COLO668 (cell line): ENCODE measurements around the gene SSC5D.

Experiments used
- DNase-seq: peaks from one replicate; lab custom pipeline; 2025; ENCODE audit not compliant: unreplicated experiment; lab: John Stamatoyannopoulos, UW

Gene SSC5D

DNA sequence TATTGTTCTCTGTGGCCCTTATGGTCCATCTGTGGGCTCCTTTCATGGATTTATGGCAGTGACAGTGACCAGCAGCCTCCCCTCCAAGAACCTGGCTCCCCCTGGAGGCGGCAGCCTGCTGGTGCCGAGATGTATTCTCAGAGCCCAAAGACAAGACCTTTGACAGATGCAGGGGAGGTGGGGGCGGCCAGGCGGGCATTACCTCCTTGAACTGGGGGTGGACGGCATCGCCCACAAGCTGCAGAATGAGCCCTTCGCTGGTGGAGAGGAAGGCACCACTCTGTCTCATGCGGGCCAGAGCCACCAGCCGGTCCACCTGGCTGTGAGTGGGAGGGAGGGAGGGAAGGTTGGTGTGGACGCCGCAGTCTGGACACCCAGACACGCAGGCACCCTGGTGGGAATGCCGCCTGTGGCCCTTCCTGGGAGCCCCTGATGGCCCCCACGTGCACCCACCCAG, 33.4 kb upstream of the SSC5D start:
- peak; percentile 37 for DNase-seq

DNA sequence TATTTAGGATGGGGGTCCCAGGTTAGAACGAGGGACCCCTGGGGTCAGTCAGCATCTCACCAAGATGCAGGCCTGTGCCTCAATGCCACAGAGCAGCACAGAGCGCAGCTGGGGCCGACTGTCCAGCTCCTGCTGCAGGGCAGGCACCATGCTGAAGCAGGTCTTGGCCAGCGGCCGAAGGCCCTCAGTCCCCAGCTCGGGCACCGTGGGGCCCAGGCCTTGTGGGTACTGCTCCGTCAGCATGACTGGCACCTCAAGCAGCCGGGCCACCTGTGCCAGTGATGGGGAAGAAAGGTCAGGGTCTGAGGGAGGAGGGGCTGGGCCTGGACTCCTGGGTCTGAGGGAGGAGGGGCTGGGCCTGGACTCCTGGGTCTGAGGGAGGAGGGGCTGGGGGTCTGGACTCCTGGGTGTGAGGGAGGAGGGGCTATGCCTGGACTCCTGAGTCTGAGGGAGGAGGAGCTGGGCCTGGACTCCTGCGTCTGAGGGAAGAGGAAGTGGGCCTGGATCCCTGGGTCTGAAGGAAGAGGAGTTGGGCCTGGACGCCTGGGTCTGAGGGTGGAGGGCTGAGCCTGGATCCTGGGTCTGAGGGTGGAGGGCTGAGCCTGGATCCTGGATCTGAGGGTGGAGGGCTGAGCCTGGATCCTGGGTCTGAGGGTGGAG, 32.5 kb upstream of the SSC5D start:
- no peak for DNase-seq

DNA sequence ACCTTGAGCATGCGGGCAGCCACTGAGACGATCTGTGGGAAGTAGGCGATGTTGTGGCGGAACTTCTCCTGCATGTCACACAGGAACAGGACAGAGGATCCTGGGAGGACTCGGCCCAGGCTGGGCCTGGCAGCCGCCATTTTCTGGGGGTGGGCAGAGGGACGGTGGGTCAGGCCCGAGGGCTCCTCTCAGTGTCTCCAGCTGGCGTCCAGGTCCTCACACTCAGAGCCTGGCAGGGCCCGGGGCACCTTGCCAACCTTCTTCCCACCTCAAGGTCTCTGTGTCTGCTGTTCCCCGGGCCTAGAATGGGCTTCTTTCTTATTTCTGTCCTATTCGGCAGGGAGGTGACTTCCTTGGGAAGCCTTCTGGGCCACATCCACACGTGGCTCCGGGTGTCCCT, 31.9 kb upstream of the SSC5D start:
- DNase-seq = no peak

DNA sequence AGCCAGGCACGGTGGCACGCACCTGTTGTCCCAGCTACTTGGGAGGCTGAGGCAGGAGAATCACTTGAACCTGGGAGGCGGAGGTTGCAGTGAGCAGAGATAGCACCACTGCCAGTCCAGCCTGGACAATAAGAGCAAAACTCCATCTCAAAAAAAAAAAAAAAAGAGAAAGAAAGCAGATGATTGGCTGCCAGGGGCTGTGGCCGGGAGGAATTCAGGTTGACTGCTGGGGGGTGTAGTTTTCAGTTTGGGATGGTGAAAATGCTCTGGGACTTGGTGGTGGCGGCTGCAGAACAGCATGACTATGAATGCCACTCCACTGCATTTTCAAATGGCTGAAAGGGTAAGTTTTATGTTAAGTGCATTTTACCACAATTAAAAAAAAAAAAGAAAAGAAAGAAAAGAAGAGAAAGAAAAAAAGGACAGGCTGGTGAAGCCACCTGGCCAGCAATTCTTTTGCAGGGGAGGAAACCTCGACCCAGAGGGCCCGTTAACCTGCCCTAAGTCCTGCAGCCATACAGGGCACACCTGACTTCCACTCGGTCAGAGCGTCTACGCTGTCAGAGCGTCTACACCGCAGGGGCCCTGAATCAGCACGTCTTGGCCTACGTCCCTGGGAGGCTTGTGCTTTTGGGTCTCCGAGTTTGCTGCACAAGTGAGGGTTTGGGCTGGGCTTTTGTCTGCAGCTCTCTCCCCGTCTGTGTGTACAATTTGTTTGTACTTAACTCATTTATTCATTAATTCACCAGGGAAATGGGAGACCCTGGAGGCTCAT, 30.4 kb upstream of the SSC5D start:
- DNase-seq = no peak

DNA sequence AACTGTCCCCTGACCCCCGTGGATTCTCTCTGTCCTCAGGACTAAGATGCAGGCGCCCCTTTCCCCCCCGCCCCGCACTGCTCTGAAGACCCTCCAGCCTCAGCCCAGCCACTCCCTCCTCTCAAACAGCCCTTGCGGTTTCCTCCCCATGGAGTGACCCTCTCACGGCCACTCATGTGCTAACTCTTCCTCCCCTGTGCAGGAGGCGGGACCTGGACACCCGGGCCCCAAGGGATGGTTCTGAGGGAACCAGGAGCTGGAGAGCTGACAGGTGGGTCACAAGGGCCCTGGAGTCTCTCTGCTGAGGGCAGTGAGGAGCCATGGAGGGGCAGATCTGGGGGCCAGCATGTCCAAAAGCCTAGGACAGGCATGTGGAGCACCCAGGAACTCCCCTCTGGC, 28.7 kb upstream of the SSC5D start:
- DNase-seq = no peak

DNA sequence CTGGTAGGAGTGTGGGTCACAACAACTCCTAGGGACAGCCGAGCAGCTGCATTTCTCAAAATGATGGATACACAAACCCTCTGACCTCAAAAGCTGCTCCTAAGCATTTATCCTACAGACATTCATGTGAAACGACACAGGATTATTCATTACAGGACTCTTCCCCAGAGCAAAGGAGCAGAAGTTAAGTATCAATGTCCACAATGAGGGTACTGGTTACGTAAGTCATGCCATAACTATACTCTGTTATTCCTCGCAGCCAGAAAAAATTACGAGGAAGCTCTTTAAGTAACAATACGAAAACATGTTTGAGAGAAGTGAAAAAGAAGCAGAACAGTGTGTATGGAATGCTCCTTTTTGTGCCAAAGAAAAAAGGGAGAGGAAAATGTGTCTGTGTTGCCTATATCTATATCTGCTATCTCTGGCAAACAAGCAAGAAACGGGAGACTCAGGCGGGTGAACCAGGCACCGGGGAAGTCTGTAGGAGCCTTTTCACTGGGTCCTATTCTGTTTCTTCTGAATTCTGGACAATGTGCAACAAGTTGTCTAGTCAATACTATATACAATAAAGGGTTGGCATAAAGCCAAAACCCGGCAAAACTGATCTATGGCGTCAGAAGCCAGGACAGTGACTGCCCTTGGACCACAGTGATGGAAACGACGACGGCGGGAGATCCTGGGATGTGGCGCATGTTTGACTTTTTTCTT, 28.1 kb upstream of the SSC5D start:
- DNase-seq = peak; percentile 15

DNA sequence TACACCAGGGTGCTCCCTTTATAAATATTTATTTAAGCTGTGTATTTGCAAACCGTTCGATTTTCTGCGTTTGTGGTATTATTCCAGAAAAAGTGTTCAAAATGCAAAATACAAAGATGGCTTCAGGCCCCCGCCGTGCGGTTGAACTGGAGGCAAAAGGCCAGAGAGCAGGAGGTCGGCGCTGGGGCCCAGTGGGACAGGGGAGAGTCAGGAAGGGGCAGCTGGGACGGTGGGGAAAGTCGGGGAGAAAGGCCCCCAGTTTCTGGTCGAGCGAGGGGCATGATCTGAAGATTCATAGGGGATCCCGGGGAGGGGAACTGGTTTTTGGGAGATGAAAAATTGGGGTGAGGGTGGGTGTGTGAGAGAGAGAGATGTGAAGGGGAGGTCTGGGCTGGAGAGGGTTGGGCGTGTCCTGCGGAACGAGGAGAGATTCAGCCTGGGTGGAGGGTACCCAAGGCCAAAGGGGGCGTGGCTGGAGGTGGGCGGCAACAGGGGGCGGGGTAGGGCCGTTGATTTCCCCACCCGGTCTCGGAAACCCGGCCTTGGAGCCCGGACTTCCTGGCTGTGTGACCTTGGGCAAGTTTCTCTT, 27.5 kb upstream of the SSC5D start:
- peak; percentile 68 for DNase-seq

DNA sequence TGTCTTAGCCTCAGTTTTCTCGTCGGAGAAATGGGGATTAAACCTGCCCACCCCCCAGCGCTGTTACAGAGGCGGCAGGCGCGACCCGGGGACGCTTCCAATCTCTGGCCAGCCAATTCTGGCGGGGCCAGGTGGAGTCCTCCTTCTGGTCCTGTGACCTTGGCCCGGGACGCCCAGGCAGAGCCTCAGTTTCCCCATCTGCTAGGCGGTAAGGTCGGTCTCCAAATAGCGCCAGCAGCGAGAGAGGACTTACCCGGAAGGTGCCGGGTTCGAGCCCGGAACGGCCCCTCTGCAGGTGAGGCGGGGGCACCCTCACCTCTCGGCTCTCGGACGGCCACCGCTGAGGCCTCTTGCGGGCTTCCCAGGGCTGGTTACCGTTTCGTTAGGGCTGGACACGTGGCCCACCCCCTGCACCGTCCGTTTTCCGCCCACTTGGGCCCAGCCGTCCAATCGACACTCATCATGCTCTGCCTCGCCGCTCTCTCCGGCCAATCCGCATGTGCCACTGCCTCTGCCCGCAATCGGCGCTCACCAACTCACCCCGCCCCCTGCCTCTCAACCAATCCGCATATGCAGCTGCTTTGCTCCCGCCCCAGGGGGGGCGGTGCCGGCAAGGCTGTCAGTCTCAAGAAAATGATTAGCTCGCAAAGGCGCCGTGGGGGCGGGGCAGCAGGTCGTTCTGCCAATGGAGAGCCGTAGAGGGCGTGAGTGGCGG, 26.8 kb upstream of the SSC5D start, which contains the start of gene ISOC2:
Gene ISOC2, minus strand, starts transcription at position 384 of the 715 bp plus-strand sequence. CDS start 5,156 bp downstream, outside the sequence.
- peak; percentile 100 for DNase-seq

DNA sequence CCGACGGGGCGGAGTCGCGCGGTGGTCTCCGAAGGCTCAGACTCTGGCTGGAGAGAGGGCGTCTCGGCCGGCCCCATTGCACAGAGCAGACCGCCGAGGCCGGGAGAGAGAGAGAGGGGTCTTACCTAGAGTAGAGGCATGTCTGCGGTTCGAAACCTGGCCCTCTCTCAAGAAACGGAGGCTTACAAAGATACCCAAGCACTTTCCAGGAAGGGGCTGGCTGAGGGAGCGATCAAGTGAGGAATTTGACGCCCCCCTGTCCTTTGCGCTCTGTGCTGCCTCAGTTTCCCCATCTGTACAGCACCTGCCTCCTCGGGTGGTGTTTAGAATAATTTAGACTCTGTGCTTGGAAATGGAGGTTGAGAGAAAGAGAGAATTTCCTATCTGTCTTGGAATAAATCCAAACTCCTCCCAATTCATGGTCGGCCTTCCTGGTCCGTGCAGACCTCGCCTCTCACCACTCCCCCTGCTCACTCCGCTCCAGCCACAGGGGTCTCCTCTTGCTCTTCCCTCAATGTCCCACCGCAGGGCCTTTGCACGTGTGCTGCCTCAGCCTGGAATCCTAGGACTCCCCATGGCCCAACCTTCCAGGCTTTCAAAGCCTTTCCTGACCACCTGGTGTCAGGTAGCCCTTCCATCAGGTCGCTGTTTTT, 26.1 kb upstream of the SSC5D start:
- DNase-seq = peak; percentile 16

DNA sequence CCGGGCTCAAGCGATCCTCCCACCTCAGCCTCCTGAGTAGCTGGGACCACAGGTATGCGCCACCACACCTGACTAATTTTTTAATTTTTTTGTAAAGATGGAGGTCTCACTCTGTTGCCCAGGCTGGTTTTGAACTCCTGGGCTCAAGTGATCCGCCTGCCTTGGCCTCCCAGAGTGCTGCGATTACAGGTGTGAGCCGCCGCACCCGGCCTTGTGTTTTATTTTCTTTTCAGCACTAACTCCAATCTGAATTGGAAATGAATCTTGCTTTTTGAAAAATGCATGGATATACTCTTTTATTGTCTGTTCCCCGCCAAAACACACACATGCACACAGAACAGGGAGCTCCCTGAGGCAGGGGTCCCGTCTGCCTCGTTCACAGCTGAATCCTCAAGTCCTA, 25.5 kb upstream of the SSC5D start:
- DNase-seq = no peak

DNA sequence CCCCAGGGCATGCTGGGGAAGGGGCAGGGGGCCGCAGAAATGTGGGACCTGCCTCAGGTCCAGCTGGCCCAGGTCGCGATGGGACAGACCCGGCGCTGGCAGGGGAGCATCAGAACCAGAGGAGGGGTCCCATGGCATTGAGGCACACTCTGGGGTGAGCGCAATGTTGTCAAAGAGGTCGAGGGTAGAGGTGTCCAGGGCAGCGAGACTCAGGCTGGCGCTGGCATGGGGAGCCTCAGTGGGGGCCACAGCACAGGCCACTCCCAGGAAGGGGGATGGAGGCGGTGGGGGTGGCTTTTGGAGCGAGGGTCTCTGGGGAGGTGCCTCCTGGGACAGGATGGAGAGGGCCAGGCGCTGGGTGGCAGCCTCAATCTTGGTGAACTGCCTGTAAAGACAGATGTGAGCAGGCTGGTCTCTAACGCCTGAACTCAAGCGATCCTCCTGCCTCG, 24.6 kb upstream of the SSC5D start:
- DNase-seq = no peak

DNA sequence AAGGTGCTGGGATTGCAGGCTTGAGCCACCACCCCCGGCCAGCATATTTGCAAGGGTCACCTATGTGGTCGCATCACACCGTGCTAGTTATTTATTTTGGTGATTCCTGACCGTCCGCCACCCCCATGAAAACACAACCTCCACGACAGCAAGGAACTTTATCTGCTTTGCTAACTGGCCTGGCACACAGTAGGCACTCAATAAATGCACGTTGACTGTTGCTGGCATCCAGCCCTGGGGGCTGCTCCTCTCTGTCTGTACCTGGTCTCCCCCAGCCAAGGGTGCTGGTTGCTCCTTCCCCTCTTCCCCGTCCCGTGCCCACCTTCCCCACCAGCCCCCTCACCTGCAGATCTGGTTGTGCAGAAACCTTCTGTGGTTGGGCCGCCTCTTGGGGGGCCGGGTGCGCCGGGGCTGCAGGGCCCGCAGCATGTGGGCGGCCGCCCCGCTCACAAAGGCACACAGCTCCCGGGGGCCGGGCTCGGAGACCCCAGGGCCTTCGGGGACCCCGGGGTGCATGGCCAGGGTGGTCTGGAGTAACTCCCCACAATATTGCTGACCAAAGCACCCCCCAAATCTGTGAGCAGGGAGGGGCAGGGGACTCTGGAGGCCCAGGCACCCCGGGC, 24.1 kb upstream of the SSC5D start:
- DNase-seq = no peak

DNA sequence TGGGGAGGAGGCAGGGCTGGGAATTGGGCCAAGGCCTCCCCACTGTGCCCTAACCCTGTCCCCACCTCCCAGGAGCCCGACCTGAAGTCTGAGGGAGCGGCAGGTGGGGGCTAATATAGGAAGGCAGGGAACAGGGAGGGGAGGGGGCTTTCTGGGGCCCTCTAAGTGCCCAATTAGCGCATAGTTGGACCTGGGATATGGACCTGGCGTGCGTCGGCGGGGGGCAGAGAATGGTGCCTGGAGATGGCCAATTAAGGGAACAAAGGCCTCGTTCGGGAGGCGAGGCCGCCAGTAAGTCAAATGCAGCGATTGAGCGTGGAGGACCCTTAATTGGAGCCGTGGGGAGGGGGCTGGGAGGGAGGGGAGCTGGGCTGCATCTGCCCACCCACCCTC, 23.6 kb upstream of the SSC5D start, which contains the start of gene C19orf85:
Gene C19orf85, minus strand, starts transcription at position 90 of the 393 bp plus-strand sequence. CDS start 197 bp downstream, outside the sequence.
- DNase-seq = no peak

DNA sequence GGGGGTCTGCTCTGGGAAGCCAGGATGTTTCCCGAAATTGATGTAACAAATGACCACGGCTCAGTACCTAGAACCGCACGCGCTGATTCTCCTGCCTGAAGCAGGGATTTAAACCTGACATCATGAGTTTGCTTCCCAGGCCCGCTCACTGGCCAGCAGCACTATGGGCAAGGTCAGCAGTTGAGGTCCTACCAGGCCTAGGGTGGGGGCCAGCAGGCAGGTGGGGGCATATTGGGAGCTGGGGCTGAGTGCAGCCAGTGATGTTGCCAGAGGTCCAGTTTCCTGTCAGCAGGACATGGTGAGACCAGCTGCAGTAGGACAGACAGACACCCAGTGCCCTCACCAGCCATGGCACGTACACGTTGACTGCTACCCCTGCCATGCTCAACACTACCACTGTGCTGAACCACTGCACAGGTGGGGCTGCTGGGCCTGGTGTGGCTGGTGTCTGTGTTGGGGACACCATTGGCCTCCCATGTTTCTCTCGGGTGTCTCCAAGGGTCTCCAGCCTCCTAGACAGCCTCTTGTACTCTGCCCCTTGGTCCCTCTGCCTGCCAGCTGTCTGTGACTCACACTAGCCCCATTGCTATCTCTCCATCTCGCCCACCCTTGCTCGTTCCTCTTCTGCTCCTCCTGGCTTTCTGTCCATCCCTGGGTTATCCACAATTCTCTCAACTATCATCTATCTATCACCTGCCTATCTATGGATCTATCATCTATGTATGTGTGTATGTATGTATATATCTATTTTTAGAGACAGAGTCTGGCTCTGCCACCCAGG, 22.6 kb upstream of the SSC5D start:
- no peak for DNase-seq

DNA sequence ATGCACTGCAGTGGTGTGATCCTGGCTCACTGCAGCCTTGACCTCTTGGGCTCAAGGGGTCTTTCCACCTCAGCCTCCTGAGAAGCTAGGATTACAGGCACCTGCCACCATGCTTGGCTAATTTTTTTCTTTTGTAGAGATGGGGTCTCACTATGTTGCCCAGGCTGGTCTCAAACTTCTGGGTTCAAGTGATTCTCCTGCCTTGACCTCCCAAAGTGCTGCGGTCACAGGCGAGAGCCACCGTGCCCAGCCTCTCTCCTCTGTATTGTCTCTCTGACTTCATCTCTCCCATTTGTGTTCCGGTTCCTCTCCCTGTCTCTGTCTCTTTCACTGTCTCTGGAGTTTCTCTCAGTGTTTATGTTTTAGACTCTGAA, 22.0 kb upstream of the SSC5D start:
- DNase-seq = no peak

DNA sequence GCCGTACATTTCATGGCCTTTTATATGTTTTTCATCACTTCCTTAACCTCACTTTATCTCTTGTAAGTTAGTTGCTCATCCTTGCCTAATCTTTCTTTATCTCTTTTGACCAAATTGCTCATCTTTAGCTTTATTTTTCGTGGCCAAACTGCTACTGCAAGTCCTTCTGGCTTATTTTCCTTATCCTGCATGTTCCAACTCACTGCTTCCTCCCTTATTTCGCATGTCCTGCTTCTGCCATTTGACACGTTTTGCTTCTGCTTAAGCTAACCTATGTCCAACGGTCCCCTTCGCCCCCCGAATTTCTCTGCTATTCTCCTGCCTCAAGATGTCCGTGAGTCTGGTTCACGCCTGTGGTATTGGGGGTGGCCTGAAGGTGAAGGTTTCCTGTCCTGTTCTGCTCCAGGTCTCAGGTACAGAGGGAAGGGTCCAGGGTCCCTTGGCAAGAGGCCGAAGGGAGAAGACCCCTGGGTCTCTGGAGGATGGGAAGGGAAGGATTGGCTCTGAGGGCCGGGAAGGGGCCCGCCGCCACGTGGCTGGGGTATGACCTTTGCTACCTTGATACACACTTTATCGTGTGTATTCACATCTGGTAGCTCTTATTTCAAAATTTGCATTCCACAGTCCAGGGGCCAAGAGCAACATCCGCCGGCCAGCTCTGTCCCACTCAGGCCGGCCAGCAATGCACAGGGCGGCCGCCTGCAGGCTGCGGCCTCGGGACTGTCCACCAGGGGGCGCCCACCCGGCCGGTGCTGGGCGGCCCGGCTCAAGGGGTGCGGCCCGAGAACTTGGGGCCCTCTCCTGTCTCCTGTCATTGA, 20.8 kb upstream of the SSC5D start:
- peak; percentile 43 for DNase-seq

DNA sequence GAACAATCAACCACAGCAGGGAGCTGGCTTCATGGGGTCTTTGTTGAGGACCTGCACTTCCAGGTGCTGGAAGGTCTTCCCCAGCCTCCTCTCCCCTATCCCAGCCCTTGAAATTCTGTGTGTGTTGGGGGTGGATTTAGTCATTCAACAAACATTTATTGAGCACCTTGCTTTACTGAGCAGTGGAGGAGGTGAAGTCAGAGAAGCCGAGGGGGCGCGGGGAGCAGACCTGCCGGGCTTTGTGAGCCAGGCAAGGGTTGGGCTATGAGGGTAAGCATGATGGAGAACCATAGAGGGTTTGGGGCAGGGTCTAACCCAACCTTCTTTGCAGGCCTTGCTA, 20.2 kb upstream of the SSC5D start:
- DNase-seq = no peak

DNA sequence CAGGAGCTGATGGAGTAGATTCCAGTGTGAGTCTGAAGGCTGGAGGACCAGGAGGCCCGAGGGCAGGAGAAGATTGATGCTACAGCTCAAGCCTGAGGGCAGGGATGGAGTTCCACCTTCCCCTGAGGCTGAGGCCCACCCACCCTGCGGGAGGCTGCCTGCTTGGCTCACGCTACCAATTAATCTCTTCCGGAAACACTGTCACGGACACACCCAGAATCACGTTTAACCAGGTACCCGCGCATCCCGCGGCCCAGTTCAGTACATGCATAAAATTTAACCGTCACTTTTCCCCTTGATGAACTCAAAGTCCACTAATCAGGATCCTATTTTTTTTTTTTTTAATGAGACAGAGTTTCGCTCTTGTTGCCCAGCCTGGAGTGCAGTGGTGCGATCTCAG, 17.0 kb upstream of the SSC5D start:
- DNase-seq = no peak
